SU-DHL-6 (cell line): ENCODE data around the gene HMMR.

ENCODE experiments used
- EZH2phosphoT487 ChIP-seq: fragments of 200-600 bp; sonication (generic), shearing (Covaris generic); conservative IDR thresholded peaks from 2 replicates; pipeline ENCODE4 v1.6.1; 2018; ENCODE audit warnings: mild to moderate bottlenecking, antibody characterized with exemption, low read length, moderate library complexity, mixed read lengths
- TF ChIP-seq, protein P1 (sequence below): fragments of 200-600 bp; sonication (generic); IDR thresholded peaks from one replicate; pipeline ENCODE4 v1.5.1; 2017; ENCODE audit warnings: antibody characterized with exemption, mild to moderate bottlenecking, low read length, moderate library complexity; ENCODE audit not compliant: insufficient read depth, poor library complexity, severe bottlenecking

DNA sequence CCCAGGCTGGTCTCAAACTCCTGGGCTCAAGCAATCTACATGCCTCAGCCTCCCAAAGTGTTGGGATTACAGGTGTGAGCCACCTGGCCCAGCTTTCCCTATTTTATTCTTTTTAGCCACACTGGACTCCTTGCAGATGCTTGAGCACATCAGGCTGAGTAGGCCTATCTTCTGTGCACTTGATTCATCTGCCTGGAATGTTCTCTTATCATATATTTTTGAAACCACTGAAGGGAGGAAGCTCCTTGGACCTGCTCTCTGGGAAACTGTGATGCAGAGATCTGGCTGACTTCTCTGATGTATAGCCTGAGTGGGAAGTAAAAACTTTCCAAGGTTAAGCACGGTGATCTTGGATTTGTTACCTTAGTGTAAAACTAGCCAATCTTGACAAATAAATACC lies 38.5 kb downstream of the HMMR start:
- TF ChIP-seq, protein P1, sequence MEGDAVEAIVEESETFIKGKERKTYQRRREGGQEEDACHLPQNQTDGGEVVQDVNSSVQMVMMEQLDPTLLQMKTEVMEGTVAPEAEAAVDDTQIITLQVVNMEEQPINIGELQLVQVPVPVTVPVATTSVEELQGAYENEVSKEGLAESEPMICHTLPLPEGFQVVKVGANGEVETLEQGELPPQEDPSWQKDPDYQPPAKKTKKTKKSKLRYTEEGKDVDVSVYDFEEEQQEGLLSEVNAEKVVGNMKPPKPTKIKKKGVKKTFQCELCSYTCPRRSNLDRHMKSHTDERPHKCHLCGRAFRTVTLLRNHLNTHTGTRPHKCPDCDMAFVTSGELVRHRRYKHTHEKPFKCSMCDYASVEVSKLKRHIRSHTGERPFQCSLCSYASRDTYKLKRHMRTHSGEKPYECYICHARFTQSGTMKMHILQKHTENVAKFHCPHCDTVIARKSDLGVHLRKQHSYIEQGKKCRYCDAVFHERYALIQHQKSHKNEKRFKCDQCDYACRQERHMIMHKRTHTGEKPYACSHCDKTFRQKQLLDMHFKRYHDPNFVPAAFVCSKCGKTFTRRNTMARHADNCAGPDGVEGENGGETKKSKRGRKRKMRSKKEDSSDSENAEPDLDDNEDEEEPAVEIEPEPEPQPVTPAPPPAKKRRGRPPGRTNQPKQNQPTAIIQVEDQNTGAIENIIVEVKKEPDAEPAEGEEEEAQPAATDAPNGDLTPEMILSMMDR = no peak
- TF ChIP-seq EZH2phosphoT487 = no peak
